Measurements from ENCODE around the gene SLC9A9. TPM values are rescaled to one million over a fixed set of nuclear protein-coding genes. Genes with fewer than 3 reads are reported as not detected.

SLC9A9 gene
- total and polyA plus RNA-seq, 2 experiments from 2014 or later = 2.2 to 6.8 TPM

- H3K79me2 ChIP-seq = no peaks in the 10 kb centered on the region
- WGBS (ENCODE audit: low lambda C conversion rate, missing lambda C conversion rate) = 89% methylated on average over 3 of the region's 3 CpGs
- H4K20me1 ChIP-seq (ENCODE audit: insufficient read depth, poor library complexity, severe bottlenecking) = no peaks in the 10 kb centered on the region
- H3K9me3 ChIP-seq (ENCODE audit: low read depth) = no peaks in the 10 kb centered on the region
- no peak for TF ChIP-seq EZH2 (IDR thresholded peaks at IDR 0.05; ENCODE audit: borderline replicate concordance)
- no peak for TF ChIP-seq CTCF (IDR thresholded peaks at IDR 0.05; ENCODE audit: poor library complexity)
- no peak overlapping the region for H2AFZ ChIP-seq
- no peak for DNase-seq (ENCODE audit: low spot score)
- no peak overlapping the region for H3K4me3 ChIP-seq
- no peaks in the 10 kb centered on the region for H3K4me1 ChIP-seq (ENCODE audit: insufficient read depth)
- no peaks in the 10 kb centered on the region for H3K36me3 ChIP-seq (replicated peaks; ENCODE audit: insufficient read depth, low read depth)
- no peaks in the 10 kb centered on the region for H3K9me2 ChIP-seq (replicated peaks; ENCODE audit: insufficient read depth)
- peaks cover 4% of the 10 kb centered on the region for H3K27me3 ChIP-seq
- H3K27ac ChIP-seq = no peak overlapping the region
- no peak overlapping the region for H3K4me2 ChIP-seq
These were observed 175.7 kb downstream of the SLC9A9 start for GRCh38 chr3:143672396-143673165.

- Histone ChIP-seq H4K20me1 (ENCODE audit: insufficient read depth, poor library complexity, severe bottlenecking) (no peaks in the 10 kb centered on the region), H3K9me2 (replicated peaks; ENCODE audit: insufficient read depth) (no peaks in the 10 kb centered on the region), H3K4me2 (no peak overlapping the region), H3K27ac (no peak overlapping the region), H3K36me3 (replicated peaks; ENCODE audit: insufficient read depth, low read depth) (no peaks in the 10 kb centered on the region), H3K4me1 (ENCODE audit: insufficient read depth) (no peaks in the 10 kb centered on the region), H3K4me3 (no peak overlapping the region), H3K9me3 (ENCODE audit: low read depth) (no peaks in the 10 kb centered on the region), H2AFZ (no peak overlapping the region), H3K79me2 (no peaks in the 10 kb centered on the region), H3K27me3 (peaks cover 4% of the 10 kb centered on the region)
- TF ChIP-seq EZH2 (IDR thresholded peaks at IDR 0.05; ENCODE audit: borderline replicate concordance) = no peak
- no peak for TF ChIP-seq EZH2phosphoT487 (IDR thresholded peaks at IDR 0.05; ENCODE audit: low read depth, severe bottlenecking, unreplicated experiment)
- no peak for TF ChIP-seq CTCF (IDR thresholded peaks at IDR 0.05; ENCODE audit: poor library complexity)
- no peak for DNase-seq (ENCODE audit: low spot score)
- 29% methylated on average over 1 of the region's 1 CpG for WGBS (ENCODE audit: low lambda C conversion rate, missing lambda C conversion rate)
These were observed 176.6 kb downstream of the SLC9A9 start for GRCh38 chr3:143671626-143672025.

- H4K20me1 ChIP-seq (ENCODE audit: insufficient read depth, poor library complexity, severe bottlenecking) = no peaks in the 10 kb centered on the region
- peaks cover 4% of the 10 kb centered on the region for H3K27me3 ChIP-seq
- no peaks in the 10 kb centered on the region for H3K36me3 ChIP-seq (replicated peaks; ENCODE audit: insufficient read depth, low read depth)
- no peaks in the 10 kb centered on the region for H3K4me1 ChIP-seq (ENCODE audit: insufficient read depth)
- H3K4me2 ChIP-seq = no peak overlapping the region
- DNase-seq (ENCODE audit: low spot score) = no peak
- no peaks in the 10 kb centered on the region for H3K9me3 ChIP-seq (ENCODE audit: low read depth)
- no peak for TF ChIP-seq EZH2phosphoT487 (IDR thresholded peaks at IDR 0.05; ENCODE audit: low read depth, severe bottlenecking, unreplicated experiment)
- 69% methylated on average over 5 of the region's 5 CpGs for WGBS (ENCODE audit: low lambda C conversion rate, missing lambda C conversion rate)
- H3K27ac ChIP-seq = no peak overlapping the region
- H3K4me3 ChIP-seq = no peak overlapping the region
- H3K9me2 ChIP-seq (replicated peaks; ENCODE audit: insufficient read depth) = no peaks in the 10 kb centered on the region
- H3K79me2 ChIP-seq = no peaks in the 10 kb centered on the region
- no peak overlapping the region for H2AFZ ChIP-seq
These were observed 179.1 kb downstream of the SLC9A9 start for GRCh38 chr3:143668924-143669790.

GRCh38 chr3:143668385-143668784 is 179.9 kb downstream of the SLC9A9 start:
- Histone ChIP-seq H3K4me3 (no peak overlapping the region), H3K79me2 (no peaks in the 10 kb centered on the region), H3K9me2 (replicated peaks; ENCODE audit: insufficient read depth) (no peaks in the 10 kb centered on the region), H3K27me3 (peaks cover 4% of the 10 kb centered on the region), H4K20me1 (ENCODE audit: insufficient read depth, poor library complexity, severe bottlenecking) (no peaks in the 10 kb centered on the region), H3K27ac (no peak overlapping the region), H3K4me2 (no peak overlapping the region), H3K4me1 (ENCODE audit: insufficient read depth) (no peaks in the 10 kb centered on the region), H3K9me3 (ENCODE audit: low read depth) (no peaks in the 10 kb centered on the region), H2AFZ (no peak overlapping the region), H3K36me3 (replicated peaks; ENCODE audit: insufficient read depth, low read depth) (no peaks in the 10 kb centered on the region)
- no peak for DNase-seq (ENCODE audit: low spot score)
- no peak for TF ChIP-seq EZH2phosphoT487 (IDR thresholded peaks at IDR 0.05; ENCODE audit: low read depth, severe bottlenecking, unreplicated experiment)
- 92% methylated on average over 5 of the region's 5 CpGs for WGBS (ENCODE audit: low lambda C conversion rate, missing lambda C conversion rate)
